HAP-1 (cell line): ENCODE measurements around the gene LOX.

Source experiments
- DNase-seq, 2 experiments: peaks; one replicate each; pipeline ENCODE4 v3.0.0-alpha.2; 2016 to 2020; ENCODE audit warnings: low spot score in 2 of 2
- H3K27me3 ChIP-seq: fragments of 250-450 bp; sonication (Bioruptor Pico); 2 replicates; pipeline ENCODE4 v1.5.1; 2020; ENCODE audit warnings: low read depth, mild to moderate bottlenecking, moderate library complexity
- H3K36me3 ChIP-seq: fragments of 250-450 bp; sonication (Bioruptor Pico); replicated peaks from 2 replicates; pipeline ENCODE4 v1.5.1; 2020; ENCODE audit warnings: mild to moderate bottlenecking
- H3K4me1 ChIP-seq: fragments of 250-450 bp; sonication (Bioruptor Pico); 2 replicates; pipeline ENCODE4 v1.5.1; 2020; ENCODE audit warnings: mild to moderate bottlenecking
- H3K4me3 ChIP-seq: fragments of 250-450 bp; sonication (Bioruptor Pico); 2 replicates; pipeline ENCODE4 v1.5.1; 2020; ENCODE audit warnings: mild to moderate bottlenecking, moderate library complexity
- H3K9me3 ChIP-seq: fragments of 250-450 bp; sonication (Bioruptor Pico); 2 replicates; pipeline ENCODE4 v1.5.1; 2020; ENCODE audit warnings: mild to moderate bottlenecking, moderate library complexity
- in situ Hi-C: fragments of 300-500 bp; cut with MboI; formaldehyde crosslinking; loops from 3 replicates; pipeline ENCODE4 v1.14.3; 2020; ENCODE audit warnings: low sequenced_read_pairs, inconsistent platforms, mixed read lengths

Gene LOX

DNA sequence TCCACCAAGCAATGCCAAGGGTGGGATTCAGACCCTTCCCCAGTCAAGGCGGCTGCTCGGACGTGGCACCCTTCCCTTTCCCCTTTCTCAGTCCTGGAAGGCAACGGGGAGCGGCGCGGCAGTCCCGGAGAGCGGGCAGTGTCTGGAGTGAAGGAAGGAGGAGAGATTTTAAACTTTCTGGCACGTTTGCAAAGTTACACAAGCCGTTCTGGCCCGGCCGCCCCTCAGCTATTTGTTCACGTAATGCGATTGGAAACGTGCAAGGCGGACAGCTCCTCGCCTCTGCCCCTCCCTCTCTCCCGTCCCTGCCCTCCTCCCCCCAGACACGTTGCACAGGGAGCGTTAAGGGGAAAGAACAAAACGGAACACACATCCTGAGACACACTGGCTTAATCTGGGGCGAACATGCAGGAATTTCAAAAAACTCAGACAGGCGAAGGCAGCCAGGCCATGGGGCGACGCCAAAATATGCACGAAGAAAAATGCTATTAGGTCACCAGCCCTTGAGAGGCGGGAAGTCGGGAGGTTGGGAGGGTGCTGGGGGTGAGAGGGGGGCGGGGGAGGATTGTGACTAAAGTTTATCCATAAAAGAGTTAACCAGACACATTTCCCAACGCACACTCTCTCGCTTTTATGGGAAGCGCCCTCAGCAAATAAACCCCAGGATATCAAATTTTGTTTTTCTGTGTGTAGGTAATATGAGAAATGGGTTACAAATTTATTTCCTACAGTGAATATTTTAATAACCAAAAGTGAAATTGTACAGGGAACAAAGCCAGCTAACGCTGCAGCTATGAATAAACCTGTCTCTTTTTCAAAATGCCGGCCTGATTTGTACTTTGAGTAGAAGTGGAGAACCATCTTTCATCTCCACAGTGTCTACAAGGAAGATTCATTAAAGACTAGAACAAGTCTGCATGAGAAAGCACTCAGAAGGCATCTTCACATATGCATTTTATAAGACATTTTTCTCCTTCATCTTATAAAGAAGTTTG lies at the start of gene LOX:
Gene LOX, minus strand, starts transcription at position 144 of the 995 bp plus-strand sequence. CDS start 274 bp downstream, outside the sequence.
- peak; percentile 85 to 88 for DNase-seq
- Histone ChIP-seq H3K27me3 (no peaks in the 10 kb centered on the region), H3K36me3 (peaks cover 4% of the 10 kb centered on the region), H3K4me3 (peak within 1 kb of the TSS; percentile 45), H3K9me3 (no peaks in the 10 kb centered on the region), H3K4me1 (peaks cover 34% of the 10 kb centered on the region)
- in situ Hi-C loops = no loop called here

- H3K4me3 ChIP-seq = no peak overlapping the region
- H3K9me3 ChIP-seq = no peaks in the 10 kb centered on the region
- in situ Hi-C loops = no loop called here
- H3K4me1 ChIP-seq = peaks cover 4% of the 10 kb centered on the region
- no peaks in the 10 kb centered on the region for H3K36me3 ChIP-seq
- no peaks in the 10 kb centered on the region for H3K27me3 ChIP-seq
- DNase-seq = no peak
These were observed 48.8 kb upstream of the LOX start for GRCh38 chr5:122126756-122127321.

DNA sequence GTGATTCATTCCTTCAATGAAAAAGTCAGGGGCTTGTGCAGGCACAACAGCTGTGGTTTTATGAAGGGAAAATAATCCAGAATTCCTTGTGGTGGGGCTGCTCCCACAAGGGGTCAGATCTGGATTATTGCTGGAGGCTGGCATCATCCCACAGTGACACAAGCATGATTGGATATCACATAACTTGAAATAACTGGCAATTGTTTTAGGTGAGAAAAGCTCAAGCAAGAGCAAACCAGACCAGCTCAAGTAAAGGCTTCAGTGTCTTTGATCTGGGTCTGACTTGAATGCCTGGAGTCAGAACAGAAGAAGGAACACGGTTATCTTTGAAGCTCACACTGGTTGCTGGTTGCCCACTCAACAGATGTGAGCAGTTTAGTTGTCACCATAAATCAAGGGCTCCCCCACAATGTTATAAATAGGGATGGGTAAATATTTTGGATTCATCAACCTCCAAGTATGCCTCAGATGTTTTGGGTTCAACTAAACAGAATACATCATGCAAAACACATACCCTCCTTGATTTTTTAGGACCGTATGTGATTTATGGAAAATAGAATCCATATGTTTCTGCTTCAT lies 48.2 kb upstream of the LOX start:
- Histone ChIP-seq H3K27me3 (no peaks in the 10 kb centered on the region), H3K4me3 (no peak overlapping the region), H3K4me1 (peaks cover 4% of the 10 kb centered on the region), H3K36me3 (no peaks in the 10 kb centered on the region), H3K9me3 (no peaks in the 10 kb centered on the region)
- DNase-seq = no peak
- in situ Hi-C loops = no loop called here

DNA sequence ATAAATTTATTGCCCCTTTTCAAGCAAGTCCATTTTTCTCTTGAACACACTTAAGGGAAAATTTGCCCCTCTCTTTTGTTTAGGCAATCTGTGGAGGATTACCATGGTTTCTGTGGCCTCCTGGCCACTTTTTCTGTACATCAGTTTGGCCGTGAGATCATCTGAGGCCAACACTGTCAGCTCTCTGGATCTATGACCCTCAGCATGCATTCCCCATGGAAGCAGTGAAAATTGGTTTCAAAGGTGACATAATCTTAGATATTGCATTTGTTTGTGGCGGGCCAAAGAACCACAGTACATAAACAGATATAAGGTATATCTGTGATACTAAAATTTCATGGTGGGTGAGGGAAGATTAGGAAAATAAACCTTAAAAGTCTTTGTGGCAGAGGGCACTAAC lies 46.7 kb upstream of the LOX start:
- H3K36me3 ChIP-seq = no peaks in the 10 kb centered on the region
- no peaks in the 10 kb centered on the region for H3K9me3 ChIP-seq
- no peak overlapping the region for H3K4me3 ChIP-seq
- DNase-seq = no peak
- H3K27me3 ChIP-seq = no peaks in the 10 kb centered on the region
- H3K4me1 ChIP-seq = peaks cover 4% of the 10 kb centered on the region
- in situ Hi-C loops = no loop called here

DNA sequence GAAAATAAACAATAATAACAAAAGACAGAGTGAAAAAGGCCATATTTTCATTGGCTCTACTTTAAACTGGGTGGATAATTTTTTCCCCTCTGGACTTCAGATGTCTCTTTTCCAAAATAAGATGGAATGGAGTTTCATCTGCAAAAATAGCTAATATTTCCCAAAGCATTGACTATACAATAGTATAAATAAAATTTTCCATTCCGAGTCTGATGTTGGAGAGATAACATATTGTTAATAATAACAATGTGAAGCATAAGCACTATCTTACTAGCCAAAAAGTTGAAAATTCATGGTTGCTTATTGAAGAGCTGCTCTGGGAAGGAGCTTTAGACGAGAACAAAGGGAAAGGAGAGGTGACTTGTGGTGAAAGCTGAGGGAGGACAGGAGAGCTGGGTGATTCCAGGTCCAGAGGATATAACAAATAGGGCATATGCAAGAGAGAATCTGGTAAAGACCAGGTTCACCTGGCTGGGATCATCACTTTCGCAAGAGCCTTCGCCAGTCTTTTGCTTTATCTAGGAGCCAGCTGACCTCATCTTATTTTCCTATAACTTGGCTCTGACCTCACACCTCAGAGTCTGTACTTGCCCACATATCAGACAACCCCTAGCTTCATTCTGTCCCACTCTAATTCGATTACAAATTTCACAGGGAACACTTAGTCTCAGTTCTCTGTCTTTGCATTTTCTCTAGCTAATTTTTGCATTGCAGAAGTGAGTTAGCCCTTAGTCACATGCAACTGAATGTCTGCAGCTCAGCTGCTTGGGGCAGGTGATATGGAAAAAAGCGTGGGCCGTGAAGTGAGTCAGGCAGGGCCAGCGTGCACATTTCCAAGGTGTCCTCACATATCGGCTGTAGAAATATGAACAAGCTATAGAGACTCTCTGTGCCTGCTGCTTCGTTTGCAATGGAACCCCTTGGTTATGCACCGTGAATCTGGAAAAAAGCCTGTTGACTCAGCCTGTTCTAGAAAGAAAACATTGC lies 43.7 kb upstream of the LOX start:
- Histone ChIP-seq H3K9me3 (no peaks in the 10 kb centered on the region), H3K27me3 (no peaks in the 10 kb centered on the region), H3K4me3 (no peak overlapping the region), H3K4me1 (no peaks in the 10 kb centered on the region), H3K36me3 (no peaks in the 10 kb centered on the region)
- no peak for DNase-seq
- in situ Hi-C loops = no loop called here

- no peaks in the 10 kb centered on the region for H3K9me3 ChIP-seq
- in situ Hi-C loops = no loop called here
- H3K36me3 ChIP-seq = no peaks in the 10 kb centered on the region
- DNase-seq = no peak
- H3K4me3 ChIP-seq = no peak overlapping the region
- H3K27me3 ChIP-seq = no peaks in the 10 kb centered on the region
- no peaks in the 10 kb centered on the region for H3K4me1 ChIP-seq
These were observed 42.9 kb upstream of the LOX start for GRCh38 chr5:122120957-122121356.

GRCh38 chr5:122120493-122120892 lies 42.4 kb upstream of the LOX start:
- Histone ChIP-seq H3K9me3 (no peaks in the 10 kb centered on the region), H3K36me3 (no peaks in the 10 kb centered on the region), H3K4me3 (no peak overlapping the region), H3K4me1 (no peaks in the 10 kb centered on the region), H3K27me3 (no peaks in the 10 kb centered on the region)
- in situ Hi-C loops = no loop called here
- no peak for DNase-seq

DNA sequence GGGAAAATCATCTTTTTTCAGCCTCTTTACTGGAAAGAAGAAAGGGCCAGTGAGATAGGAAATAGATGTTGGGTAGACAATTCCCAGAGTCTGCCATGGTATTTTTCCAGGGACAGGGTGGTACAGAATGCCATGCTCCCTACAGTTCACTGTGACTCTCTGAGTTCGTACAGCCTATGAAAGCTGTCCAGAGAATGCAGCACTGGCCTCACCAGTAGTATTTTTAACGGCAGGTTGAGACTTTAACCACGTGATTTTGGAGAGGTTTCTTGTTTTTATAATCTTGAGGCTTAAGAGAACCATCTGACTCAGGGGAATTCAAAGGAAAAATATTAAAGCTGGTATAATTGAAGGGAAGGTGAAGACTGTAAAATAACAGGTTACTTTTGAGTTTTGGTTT lies 41.1 kb upstream of the LOX start:
- no peak for DNase-seq
- H3K4me3 ChIP-seq = no peak overlapping the region
- no peaks in the 10 kb centered on the region for H3K27me3 ChIP-seq
- H3K9me3 ChIP-seq = no peaks in the 10 kb centered on the region
- no peaks in the 10 kb centered on the region for H3K36me3 ChIP-seq
- in situ Hi-C loops = no loop called here
- no peaks in the 10 kb centered on the region for H3K4me1 ChIP-seq

GRCh38 chr5:122118356-122118948 lies 40.4 kb upstream of the LOX start:
- H3K9me3 ChIP-seq = no peaks in the 10 kb centered on the region
- in situ Hi-C loops = no loop called here
- no peaks in the 10 kb centered on the region for H3K27me3 ChIP-seq
- H3K4me1 ChIP-seq = no peaks in the 10 kb centered on the region
- H3K36me3 ChIP-seq = no peaks in the 10 kb centered on the region
- H3K4me3 ChIP-seq = no peak overlapping the region
- DNase-seq = no peak

GRCh38 chr5:122114501-122114900 lies 36.4 kb upstream of the LOX start:
- Histone ChIP-seq H3K9me3 (no peaks in the 10 kb centered on the region), H3K4me3 (no peak overlapping the region), H3K4me1 (no peaks in the 10 kb centered on the region), H3K27me3 (no peaks in the 10 kb centered on the region), H3K36me3 (no peaks in the 10 kb centered on the region)
- in situ Hi-C loops = no loop called here
- no peak for DNase-seq

- Histone ChIP-seq H3K27me3 (no peaks in the 10 kb centered on the region), H3K36me3 (no peaks in the 10 kb centered on the region), H3K9me3 (no peaks in the 10 kb centered on the region), H3K4me3 (no peak overlapping the region), H3K4me1 (no peaks in the 10 kb centered on the region)
- DNase-seq = no peak
- in situ Hi-C loops = no loop called here
These were observed 34.9 kb upstream of the LOX start for GRCh38 chr5:122112733-122113558.

GRCh38 chr5:122112063-122112462 lies 34.0 kb upstream of the LOX start:
- H3K27me3 ChIP-seq = no peaks in the 10 kb centered on the region
- in situ Hi-C loops = no loop called here
- no peaks in the 10 kb centered on the region for H3K4me1 ChIP-seq
- H3K36me3 ChIP-seq = no peaks in the 10 kb centered on the region
- no peaks in the 10 kb centered on the region for H3K9me3 ChIP-seq
- no peak overlapping the region for H3K4me3 ChIP-seq
- no peak for DNase-seq
